ENCODE results near the gene SLC6A3. TPM values are rescaled to one million over a fixed set of nuclear protein-coding genes. Genes with fewer than 3 reads are reported as not detected.

The SLC6A3 gene
- total RNA-seq, 1 experiment from 2014 or later: 0.74 TPM

GRCh38 chr5:1344975-1345838 lies 100.0 kb downstream of the SLC6A3 start, which contains the start of gene CLPTM1L (continued):
- TF ChIP-seq E2F4 (CRISPR knock-in tag; IDR thresholded peaks at IDR 0.05; ENCODE audit: borderline replicate concordance, low read depth) (no peak), MLX (CRISPR knock-in tag; IDR thresholded peaks at IDR 0.05) (0 out of 2 replicates have a peak, but pooled peaks have one; percentile 57), RELA (CRISPR knock-in tag; IDR thresholded peaks at IDR 0.05; ENCODE audit: borderline replicate concordance) (no peak), MAX (CRISPR knock-in tag; IDR thresholded peaks at IDR 0.05) (no peak), ZSCAN18 (CRISPR knock-in tag; IDR thresholded peaks at IDR 0.05) (no peak), NR1H2 (CRISPR knock-in tag; IDR thresholded peaks at IDR 0.05) (no peak), FOXJ3 (CRISPR knock-in tag; IDR thresholded peaks at IDR 0.05; ENCODE audit: borderline replicate concordance) (no peak), HMGXB4 (CRISPR knock-in tag; IDR thresholded peaks at IDR 0.05) (peak; percentile 67; the same call in 1 of the 2 replicates), ETV6 (CRISPR knock-in tag; IDR thresholded peaks at IDR 0.05) (peak; percentile 76; the same call in 1 of the 2 replicates), CDX4 (CRISPR knock-in tag; IDR thresholded peaks at IDR 0.05; ENCODE audit: borderline replicate concordance) (no peak), MYBL2 (CRISPR knock-in tag; IDR thresholded peaks at IDR 0.05) (no peak), FOXK1 (CRISPR knock-in tag; IDR thresholded peaks at IDR 0.05) (peak; percentile 80; the same call in 1 of the 2 replicates), SP1 (CRISPR knock-in tag; conservative IDR thresholded peaks at IDR 0.05) (peak; percentile 48), E2F5 (CRISPR knock-in tag; IDR thresholded peaks at IDR 0.05) (peak; percentile 66), GABPB1 (CRISPR knock-in tag; IDR thresholded peaks at IDR 0.05) (no peak), KAT7 (CRISPR knock-in tag; IDR thresholded peaks at IDR 0.05; ENCODE audit: borderline replicate concordance) (0 out of 2 replicates have a peak, but pooled peaks have one; percentile 14), OVOL2 (CRISPR knock-in tag; IDR thresholded peaks at IDR 0.05; ENCODE audit: borderline replicate concordance) (no peak), ZBTB43 (CRISPR knock-in tag; IDR thresholded peaks at IDR 0.05) (no peak), CREM (CRISPR knock-in tag; IDR thresholded peaks at IDR 0.05) (peak; percentile 98), ZNF416 (CRISPR knock-in tag; IDR thresholded peaks at IDR 0.05) (no peak), PREB (CRISPR knock-in tag; IDR thresholded peaks at IDR 0.05; ENCODE audit: borderline replicate concordance) (no peak), ZNF396 (CRISPR knock-in tag; IDR thresholded peaks at IDR 0.05; ENCODE audit: borderline replicate concordance) (no peak), SOX15 (CRISPR knock-in tag; IDR thresholded peaks at IDR 0.05) (no peak), NR2C2 (CRISPR knock-in tag; IDR thresholded peaks at IDR 0.05) (no peak)
